ENCODE data around the gene CD300LB.

The CD300LB gene

DNA sequence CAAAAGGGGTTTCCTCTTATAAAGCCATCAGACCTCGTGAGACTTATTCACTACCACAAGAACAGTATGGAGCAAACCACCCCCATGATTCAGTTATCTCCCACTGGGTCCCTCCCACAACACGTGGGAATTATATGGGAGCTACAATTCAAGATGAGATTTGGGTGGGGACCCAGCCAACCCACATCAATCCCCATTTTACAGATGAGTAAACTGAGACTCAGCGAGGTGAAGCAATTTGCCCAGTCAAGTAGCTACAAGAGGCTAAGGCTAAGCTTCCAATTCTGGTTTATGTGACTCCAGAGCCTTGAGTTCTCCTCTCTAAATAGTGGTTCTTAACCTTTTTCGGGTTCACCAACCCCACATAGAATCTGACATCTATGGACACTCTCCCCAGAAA lies 56.1 kb downstream of the CD300LB start:
- H3K4me3 ChIP-seq (replicated peaks; ENCODE audit: low read depth, low read length): no peak overlapping the region
- TF ChIP-seq, protein P1, sequence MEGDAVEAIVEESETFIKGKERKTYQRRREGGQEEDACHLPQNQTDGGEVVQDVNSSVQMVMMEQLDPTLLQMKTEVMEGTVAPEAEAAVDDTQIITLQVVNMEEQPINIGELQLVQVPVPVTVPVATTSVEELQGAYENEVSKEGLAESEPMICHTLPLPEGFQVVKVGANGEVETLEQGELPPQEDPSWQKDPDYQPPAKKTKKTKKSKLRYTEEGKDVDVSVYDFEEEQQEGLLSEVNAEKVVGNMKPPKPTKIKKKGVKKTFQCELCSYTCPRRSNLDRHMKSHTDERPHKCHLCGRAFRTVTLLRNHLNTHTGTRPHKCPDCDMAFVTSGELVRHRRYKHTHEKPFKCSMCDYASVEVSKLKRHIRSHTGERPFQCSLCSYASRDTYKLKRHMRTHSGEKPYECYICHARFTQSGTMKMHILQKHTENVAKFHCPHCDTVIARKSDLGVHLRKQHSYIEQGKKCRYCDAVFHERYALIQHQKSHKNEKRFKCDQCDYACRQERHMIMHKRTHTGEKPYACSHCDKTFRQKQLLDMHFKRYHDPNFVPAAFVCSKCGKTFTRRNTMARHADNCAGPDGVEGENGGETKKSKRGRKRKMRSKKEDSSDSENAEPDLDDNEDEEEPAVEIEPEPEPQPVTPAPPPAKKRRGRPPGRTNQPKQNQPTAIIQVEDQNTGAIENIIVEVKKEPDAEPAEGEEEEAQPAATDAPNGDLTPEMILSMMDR (IDR thresholded peaks at IDR 0.05; ENCODE audit: low read depth, low read length, missing control alignments): no peak
- no peak for DNase-seq (ENCODE audit: extremely low read depth, low read depth)

DNA sequence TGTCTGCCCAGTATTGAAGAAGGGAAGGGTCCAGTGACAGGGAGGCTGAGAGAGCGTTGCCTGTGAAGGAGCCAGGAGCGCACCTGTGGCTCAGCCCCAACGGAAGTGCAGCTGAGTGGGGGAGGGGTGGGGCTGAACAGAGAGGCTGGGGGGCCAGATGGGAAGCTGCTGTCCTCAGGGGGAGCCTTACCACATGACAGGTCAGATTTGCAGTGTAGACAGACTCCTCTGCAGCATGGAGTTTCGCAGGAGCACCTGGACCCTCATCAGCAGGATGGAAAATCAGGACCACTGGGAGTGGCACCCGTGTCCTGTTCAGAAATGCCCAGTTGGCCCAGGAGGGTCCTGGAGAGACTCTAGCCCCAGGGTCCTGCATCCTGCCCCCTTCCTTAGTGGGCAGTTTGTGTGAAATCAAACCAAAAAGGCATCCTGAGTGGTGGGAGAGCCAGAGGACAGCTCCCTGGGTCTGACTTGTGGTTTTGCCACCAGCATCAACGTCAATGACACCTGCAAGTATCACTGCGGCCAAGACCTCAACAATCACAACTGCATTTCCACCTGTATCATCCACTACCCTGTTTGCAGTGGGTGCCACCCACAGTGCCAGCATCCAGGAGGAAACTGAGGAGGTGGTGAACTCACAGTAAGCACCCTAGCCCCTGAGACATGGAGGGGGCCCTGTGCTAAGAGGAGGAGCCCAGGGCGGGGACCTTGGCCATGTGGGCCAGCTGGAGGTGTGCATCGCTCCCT lies 57.1 kb downstream of the CD300LB start:
- no peak for DNase-seq (ENCODE audit: extremely low read depth, low read depth)

GRCh38 chr17:74473294-74473693 lies 58.0 kb downstream of the CD300LB start:
- TF ChIP-seq, protein P1 (IDR thresholded peaks at IDR 0.05; ENCODE audit: low read depth, low read length, missing control alignments): no peak
- no peak overlapping the region for H3K4me3 ChIP-seq (replicated peaks; ENCODE audit: low read depth, low read length)
- DNase-seq (ENCODE audit: extremely low read depth, low read depth): no peak

More for the DNA sequence above, 57.1 kb downstream of the CD300LB start:
- no peak overlapping the region for H3K4me3 ChIP-seq (replicated peaks; ENCODE audit: low read depth, low read length)
- TF ChIP-seq, protein P1 (IDR thresholded peaks at IDR 0.05; ENCODE audit: low read depth, low read length, missing control alignments): no peak

DNA sequence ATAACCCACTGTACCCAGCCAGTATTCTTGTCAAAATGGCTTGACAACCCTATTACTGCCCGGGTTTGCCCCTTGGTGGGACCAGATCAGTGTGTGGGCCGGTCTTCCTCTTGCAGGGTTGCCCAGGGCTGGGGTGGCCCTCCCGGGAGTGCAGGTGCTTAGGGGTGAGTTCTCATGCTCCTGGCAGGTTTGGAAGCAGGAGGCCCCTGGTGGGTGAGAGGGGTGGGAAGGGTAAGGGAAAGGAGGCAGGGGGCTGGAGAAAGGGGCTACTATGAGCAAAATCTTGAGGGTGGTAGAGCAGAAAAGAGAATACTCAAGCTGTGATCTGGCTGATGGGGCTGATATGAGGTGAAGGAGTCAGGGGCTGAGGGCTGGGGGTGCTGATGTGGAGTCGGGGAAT lies 58.4 kb downstream of the CD300LB start:
- TF ChIP-seq, protein P1 (IDR thresholded peaks at IDR 0.05; ENCODE audit: low read depth, low read length, missing control alignments): no peak
- no peak overlapping the region for H3K4me3 ChIP-seq (replicated peaks; ENCODE audit: low read depth, low read length)
- DNase-seq (ENCODE audit: extremely low read depth, low read depth): no peak

DNA sequence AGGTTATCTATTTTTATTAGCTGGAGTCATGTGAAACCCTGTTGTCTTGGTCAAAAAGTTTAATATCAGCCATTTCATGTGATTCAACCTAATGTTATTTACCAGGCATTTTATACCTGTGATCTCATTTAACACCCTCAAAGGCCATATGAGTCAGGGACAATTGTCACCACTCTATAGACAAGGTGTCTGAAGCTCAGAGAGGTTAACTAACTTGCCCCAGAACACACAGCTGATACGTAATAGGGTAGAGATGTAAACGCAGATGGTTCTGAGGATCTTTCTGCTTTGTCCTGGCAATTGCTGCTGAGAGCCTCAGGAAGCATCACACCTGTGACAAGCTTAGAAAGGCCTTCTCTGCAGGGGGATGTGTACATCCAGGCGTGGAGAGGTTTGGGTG lies 59.9 kb downstream of the CD300LB start:
- TF ChIP-seq, protein P1 (IDR thresholded peaks at IDR 0.05; ENCODE audit: low read depth, low read length, missing control alignments): no peak
- no peak overlapping the region for H3K4me3 ChIP-seq (replicated peaks; ENCODE audit: low read depth, low read length)
- DNase-seq (ENCODE audit: extremely low read depth, low read depth): no peak
